Liver (tissue), 9 donors: ENCODE measurements around the gene APPL1. TPM values are rescaled to one million over a fixed set of nuclear protein-coding genes. Genes with fewer than 3 reads are reported as not detected.
A peak's percentile ranks its signal among the peaks of the same experiment; 100 is the strongest.

ENCODE experiments used
- DNase-seq: peaks from one replicate; pipeline ENCODE4 v3.0.0-alpha.2; 2017; ENCODE audit warnings: low spot score
- H3K27ac ChIP-seq, 2 donors: one replicate each; pipeline ENCODE4 v1.7.0; 2013; ENCODE audit warnings: inconsistent platforms in 2 of 2, low read length in 2 of 2, control low read depth in 1 of 2, low read depth in 1 of 2, mild to moderate bottlenecking in 1 of 2
- H3K27me3 ChIP-seq, 4 donors: one replicate each; pipeline versions ENCODE4 v1.6.1 to v1.7.0; 2013; ENCODE audit warnings: low read length in 3 of 4, inconsistent platforms in 1 of 4, mild to moderate bottlenecking in 1 of 4, moderate library complexity in 1 of 4; ENCODE audit not compliant: control insufficient read depth in 4 of 4, insufficient read depth in 4 of 4
- H3K36me3 ChIP-seq, 4 donors: one replicate each; pipeline versions ENCODE4 v1.6.1 to v1.7.0; 2013; ENCODE audit warnings: low read length in 3 of 4, mild to moderate bottlenecking in 3 of 4, low read depth in 1 of 4, moderate library complexity in 1 of 4; ENCODE audit not compliant: control insufficient read depth in 4 of 4, insufficient read depth in 3 of 4
- H3K4me1 ChIP-seq, 4 donors: one replicate each; pipeline versions ENCODE4 v1.6.1 to v1.7.0; 2013; ENCODE audit warnings: low read length in 3 of 4, mild to moderate bottlenecking in 3 of 4, moderate library complexity in 1 of 4; ENCODE audit not compliant: control insufficient read depth in 4 of 4, insufficient read depth in 4 of 4
- H3K4me3 ChIP-seq, 3 donors: one replicate each; pipeline versions ENCODE4 v1.6.1 to v1.7.0; 2013; ENCODE audit warnings: low read length in 3 of 3, control low read depth in 1 of 3, low read depth in 1 of 3, mild to moderate bottlenecking in 1 of 3
- H3K9ac ChIP-seq, 2 donors: one replicate each; pipeline ENCODE4 v1.7.0; 2013; ENCODE audit warnings: low read length in 2 of 2, mild to moderate bottlenecking in 2 of 2, moderate library complexity in 2 of 2, control low read depth in 1 of 2, low read depth in 1 of 2
- H3K9me3 ChIP-seq, 4 donors: one replicate each; pipeline versions ENCODE4 v1.6.1 to v1.7.0; 2013; ENCODE audit warnings: low read length in 3 of 4; ENCODE audit not compliant: control insufficient read depth in 4 of 4
- EGR1 ChIP-seq, 2 donors: IDR thresholded peaks; 2 replicates each; pipeline ENCODE4 v1.6.1; 2016 to 2018; ENCODE audit warnings: antibody characterized with exemption in 2 of 2, low read depth in 2 of 2
- FOXA1 ChIP-seq: IDR thresholded peaks from 2 replicates; pipeline ENCODE4 v1.6.1; 2016; ENCODE audit warnings: antibody characterized with exemption
- FOXA2 ChIP-seq: IDR thresholded peaks from 2 replicates; pipeline ENCODE4 v1.6.1; 2016; ENCODE audit warnings: antibody characterized with exemption
- HNF4A ChIP-seq, 2 donors: conservative IDR thresholded peaks; 2 replicates each; pipeline ENCODE4 v1.6.1; 2016; ENCODE audit warnings: antibody characterized with exemption in 2 of 2, mild to moderate bottlenecking in 2 of 2
- HNF4G ChIP-seq: IDR thresholded peaks from 2 replicates; pipeline ENCODE4 v1.6.1; 2016; ENCODE audit warnings: antibody characterized with exemption
- MAX ChIP-seq: IDR thresholded peaks from 2 replicates; pipeline ENCODE4 v1.6.1; 2016; ENCODE audit warnings: antibody characterized with exemption
- RAD21 ChIP-seq, 2 donors: IDR thresholded peaks; 2 replicates each; pipeline ENCODE4 v1.6.1; 2016; ENCODE audit warnings: antibody characterized with exemption in 2 of 2, mild to moderate bottlenecking in 2 of 2
- RXRA ChIP-seq, 2 donors: IDR thresholded peaks; 2 replicates each; pipeline ENCODE4 v1.6.1; 2017 to 2018; ENCODE audit warnings: antibody characterized with exemption in 2 of 2, mild to moderate bottlenecking in 1 of 2
- YY1 ChIP-seq: IDR thresholded peaks from 2 replicates; pipeline ENCODE4 v1.6.1; 2016; ENCODE audit warnings: antibody characterized with exemption, mild to moderate bottlenecking
- WGBS: extraction: QIAGEN DNeasy Blood & Tissue Kit; methylation state at CpG from one replicate; pipeline ENCODE4 v1.1.7; 2013; 5-methylcytosine and 5-hydroxymethylcytosine counted together
- polyA plus RNA-seq, 2 donors: library from polyadenylated mRNA; stranded (reverse) in 1 of 2; unstranded in 1 of 2; fragments of 200-250 nt in 1 of 2; fragments of >200 nt in 1 of 2; fragmentation: Nextera tagmentation in 1 of 2; extraction: Ambion mirVana in 1 of 2; gene quantifications; one replicate each; pipeline versions ENCODE4 v1.2.1 to v1.2.3, GENCODE V29; 2013 to 2015
- total RNA-seq, 2 donors: library from RNA; depleted of rRNA; stranded (reverse); fragments of >200 nt; gene quantifications; one replicate each; pipeline ENCODE4 v1.2.3, GENCODE V29; 2014
- TF ChIP-seq, protein P1 (sequence below): fragments of 150-350 bp; IDR thresholded peaks from 2 replicates; pipeline ENCODE4 v1.5.1; 2017; ENCODE audit warnings: improper control_type of control experiment, low read depth, low read length; ENCODE audit not compliant: missing input control
- donor health status: healthy.
- donor health status: healthy.
- donor health status: healthy.
- donor health status: healthy.
- donor health status: healthy.

The APPL1 gene
- total and polyA plus RNA-seq, 4 donors = 7.7 to 30.3 (median 19.2) TPM

DNA sequence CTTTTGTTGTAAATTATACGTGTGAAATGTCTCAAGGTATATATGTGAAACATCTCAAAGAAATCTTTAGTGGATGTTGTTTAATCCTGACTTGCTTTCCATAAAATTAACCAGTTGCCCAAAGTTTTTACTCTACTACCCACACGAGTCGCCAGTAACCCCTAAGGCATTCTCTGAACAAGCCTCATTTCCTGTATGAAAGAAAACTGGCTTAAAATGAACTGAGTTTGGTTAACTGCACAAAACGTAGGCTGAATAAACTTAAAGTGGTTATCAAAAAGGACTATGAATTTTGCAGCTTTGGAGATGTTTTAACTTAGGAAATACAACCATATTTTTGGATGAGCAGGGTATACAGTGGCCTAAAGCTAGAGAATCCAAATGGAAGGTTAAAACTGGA, 2.7 kb upstream of the APPL1 start:
- no peak for TF ChIP-seq FOXA2
- TF ChIP-seq RAD21 (IDR thresholded peaks at IDR 0.05) = no peak
- TF ChIP-seq HNF4A (conservative IDR thresholded peaks at IDR 0.05) = no peak
- TF ChIP-seq, protein P1, sequence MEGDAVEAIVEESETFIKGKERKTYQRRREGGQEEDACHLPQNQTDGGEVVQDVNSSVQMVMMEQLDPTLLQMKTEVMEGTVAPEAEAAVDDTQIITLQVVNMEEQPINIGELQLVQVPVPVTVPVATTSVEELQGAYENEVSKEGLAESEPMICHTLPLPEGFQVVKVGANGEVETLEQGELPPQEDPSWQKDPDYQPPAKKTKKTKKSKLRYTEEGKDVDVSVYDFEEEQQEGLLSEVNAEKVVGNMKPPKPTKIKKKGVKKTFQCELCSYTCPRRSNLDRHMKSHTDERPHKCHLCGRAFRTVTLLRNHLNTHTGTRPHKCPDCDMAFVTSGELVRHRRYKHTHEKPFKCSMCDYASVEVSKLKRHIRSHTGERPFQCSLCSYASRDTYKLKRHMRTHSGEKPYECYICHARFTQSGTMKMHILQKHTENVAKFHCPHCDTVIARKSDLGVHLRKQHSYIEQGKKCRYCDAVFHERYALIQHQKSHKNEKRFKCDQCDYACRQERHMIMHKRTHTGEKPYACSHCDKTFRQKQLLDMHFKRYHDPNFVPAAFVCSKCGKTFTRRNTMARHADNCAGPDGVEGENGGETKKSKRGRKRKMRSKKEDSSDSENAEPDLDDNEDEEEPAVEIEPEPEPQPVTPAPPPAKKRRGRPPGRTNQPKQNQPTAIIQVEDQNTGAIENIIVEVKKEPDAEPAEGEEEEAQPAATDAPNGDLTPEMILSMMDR = no peak
- TF ChIP-seq RXRA (IDR thresholded peaks at IDR 0.05) = no peak
- no peak for TF ChIP-seq MAX
- no peak for TF ChIP-seq FOXA1
- Histone ChIP-seq H3K9ac (no peak overlapping the region), H3K27ac (no peak overlapping the region), H3K27me3 (no peaks in the 10 kb centered on the region), H3K36me3 (no peaks in the 10 kb centered on the region), H3K9me3 (no peaks in the 10 kb centered on the region), H3K4me3 (no peak overlapping the region), H3K4me1 (peaks cover 0 to 21% (median 10%) of the 10 kb centered on the region in 4 donors)
- no peak for DNase-seq
- WGBS = 79% methylated on average over 4 of the region's 4 CpGs

DNA sequence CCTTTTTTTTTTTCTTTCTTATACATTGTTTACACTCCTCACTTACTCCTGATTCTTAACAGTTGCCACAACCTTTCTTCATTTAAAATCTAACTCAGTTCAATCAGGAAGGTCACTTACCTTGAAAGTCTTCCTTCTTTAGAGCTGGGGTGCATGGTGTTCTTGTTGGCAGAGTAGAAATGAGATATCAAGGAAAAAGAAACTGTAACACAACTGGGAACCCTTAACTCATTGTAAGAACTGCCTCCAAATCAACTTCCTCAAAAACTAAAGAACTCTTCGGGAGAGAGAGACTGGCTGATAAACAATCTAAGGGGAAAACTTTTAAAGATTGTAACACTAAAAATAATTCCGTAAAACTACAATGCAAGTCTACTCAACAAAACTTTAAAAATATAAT, 1.4 kb upstream of the APPL1 start:
- TF ChIP-seq MAX (no peak), HNF4G (no peak), EGR1 (IDR thresholded peaks at IDR 0.05; ENCODE audit: low read depth in 2 of 2) (no peak)
- TF ChIP-seq, protein P1 = no peak
- H3K9ac ChIP-seq = no peak overlapping the region

DNA sequence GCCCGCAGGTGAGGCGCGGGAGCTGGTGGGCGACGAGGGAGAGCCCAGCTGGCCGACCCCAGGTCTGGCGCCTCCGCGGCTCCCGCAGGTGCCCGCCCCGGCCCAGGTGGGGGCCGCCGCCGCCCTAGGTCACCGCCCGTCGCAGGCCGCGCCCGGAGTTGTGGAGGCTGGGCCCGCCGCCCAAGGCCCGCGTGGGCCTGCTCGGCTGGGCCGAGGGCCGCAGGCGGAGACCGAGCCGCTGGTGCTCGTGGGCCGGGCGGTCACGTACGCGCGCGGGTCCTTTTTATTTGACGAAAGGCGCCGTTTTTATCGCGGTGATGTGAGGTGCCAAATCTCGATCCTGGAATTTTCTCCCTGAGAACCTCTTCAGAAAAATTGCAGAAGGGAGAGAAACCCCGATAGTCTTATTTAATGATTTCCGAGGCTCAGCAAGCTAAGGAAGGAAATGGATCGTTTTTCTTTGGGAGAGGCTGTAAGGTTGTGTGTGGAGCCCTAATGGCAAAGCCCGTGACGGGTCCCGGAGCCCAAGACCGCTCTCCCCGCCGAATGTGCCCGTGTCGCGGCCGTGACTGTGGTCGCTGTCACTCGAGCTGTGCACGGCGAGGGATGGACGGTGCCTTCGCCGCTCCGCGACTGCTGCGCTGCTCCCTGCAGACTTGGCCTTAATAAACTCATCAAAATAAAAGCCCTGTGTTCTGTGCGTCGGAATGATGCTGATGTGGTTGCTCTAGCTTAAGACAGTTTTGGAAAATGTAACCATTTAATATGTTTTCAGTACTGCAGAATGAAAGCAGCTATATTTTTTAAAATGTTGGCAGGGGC, 612 bp downstream of the APPL1 start:
- TF ChIP-seq RAD21 (IDR thresholded peaks at IDR 0.05) (no peak), YY1 (peak; percentile 46)
- Histone ChIP-seq H3K4me1 (peaks cover 0 to 21% (median 10%) of the 10 kb centered on the region in 4 donors), H3K4me3 (peak overlapping the region; percentile 71 to 93 (median 89)), H3K9me3 (no peaks in the 10 kb centered on the region), H3K27me3 (no peaks in the 10 kb centered on the region), H3K36me3 (no peaks in the 10 kb centered on the region), H3K27ac (peak overlapping the region; percentile 77 to 89), H3K9ac (peak overlapping the region; percentile 63 to 84)
- peak; percentile 49 for DNase-seq
- WGBS = under 1% methylated on average over 70 of the region's 70 CpGs

More for the DNA sequence above, 1.4 kb upstream of the APPL1 start:
- Histone ChIP-seq H3K4me3 (no peak overlapping the region), H3K4me1 (peaks cover 0 to 21% (median 10%) of the 10 kb centered on the region in 4 donors), H3K27me3 (no peaks in the 10 kb centered on the region), H3K27ac (no peak overlapping the region), H3K9me3 (no peaks in the 10 kb centered on the region), H3K36me3 (no peaks in the 10 kb centered on the region)
- 74% methylated on average over 2 of the region's 2 CpGs for WGBS
- no peak for DNase-seq
